Measurements from ENCODE around the gene AOC3.
"Not testable (repeated sequence)": the region's sequence is repeated elsewhere in the genome, so short reads cannot be mapped to it uniquely, and the experiment has no call there.

Gene AOC3

DNA sequence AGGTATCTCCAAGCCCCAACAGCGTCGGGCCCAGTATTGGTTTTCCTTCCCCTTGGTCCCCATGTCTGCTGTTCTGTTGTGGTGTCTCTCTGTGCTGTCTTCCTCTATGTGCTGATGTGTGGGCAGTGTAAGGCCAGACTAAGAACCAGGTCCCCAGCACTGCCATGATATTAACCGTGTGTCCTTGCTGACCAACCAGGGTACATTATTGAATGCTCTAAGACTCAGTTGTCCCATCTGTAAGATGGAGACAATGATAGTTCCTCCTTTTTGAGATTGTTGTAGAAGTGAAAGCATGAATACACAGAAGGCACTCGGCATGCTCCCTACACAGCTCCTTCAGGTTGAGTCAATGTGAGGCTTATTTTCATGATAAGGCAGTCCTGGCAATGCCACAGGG, 20.6 kb downstream of the AOC3 start:
- 97% methylated on average over 4 of the region's 4 CpGs for WGBS
- H3K4me1 ChIP-seq (ENCODE audit: insufficient read depth, low read length): no peaks in the 10 kb centered on the region
- H3K9ac ChIP-seq (ENCODE audit: low read depth, low read length): no peak overlapping the region
- no peaks in the 10 kb centered on the region for H3K36me3 ChIP-seq (ENCODE audit: insufficient read depth, low read length)
- no peak overlapping the region for H3K27ac ChIP-seq (ENCODE audit: low read depth, low read length)
- H3K27me3 ChIP-seq (ENCODE audit: insufficient read depth, low read length): no peaks in the 10 kb centered on the region
- H3K9me3 ChIP-seq (ENCODE audit: insufficient read depth, low read depth, low read length): peaks cover 9% of the 10 kb centered on the region; the same call in 1 of the 2 replicates
- H3K4me3 ChIP-seq (ENCODE audit: low read length): no peak overlapping the region

DNA sequence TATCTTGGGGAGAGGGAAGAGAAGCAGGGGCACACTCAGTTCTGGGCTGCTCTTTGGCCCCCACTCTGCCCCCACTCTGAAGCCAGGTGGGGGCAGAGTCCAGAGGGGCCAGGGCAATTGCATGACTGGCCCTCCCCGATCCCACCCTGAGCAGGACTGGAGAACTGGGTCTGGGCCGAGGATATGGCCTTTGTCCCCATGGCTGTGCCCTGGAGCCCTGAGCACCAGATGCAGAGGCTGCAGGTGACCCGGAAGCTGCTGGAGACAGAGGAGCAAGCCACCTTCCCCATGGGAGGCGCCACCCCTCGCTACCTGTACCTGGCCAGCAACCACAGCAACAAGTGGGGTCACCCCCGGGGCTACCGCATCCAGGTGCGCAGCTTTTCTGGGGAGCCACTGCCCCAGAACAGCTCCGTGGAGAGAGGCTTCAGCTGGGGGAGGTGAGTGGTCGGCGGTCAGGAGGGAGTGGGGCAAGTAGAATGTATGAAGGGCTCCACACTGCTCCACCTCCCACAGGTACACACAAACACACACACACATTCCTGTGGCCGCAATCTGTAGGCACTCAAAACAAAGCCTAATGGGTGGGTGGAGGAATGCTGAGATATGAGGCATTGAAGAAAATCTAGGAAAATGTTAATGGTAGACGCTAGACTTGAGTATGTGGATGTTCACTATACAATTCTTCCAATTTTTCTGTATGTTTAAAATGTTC, 21.4 kb downstream of the AOC3 start:
- H3K4me1 ChIP-seq (ENCODE audit: insufficient read depth, low read length): no peaks in the 10 kb centered on the region
- peaks cover 3% of the 10 kb centered on the region for H3K27me3 ChIP-seq (ENCODE audit: insufficient read depth, low read length)
- no peak overlapping the region for H3K27ac ChIP-seq (ENCODE audit: low read depth, low read length)
- H3K9ac ChIP-seq (ENCODE audit: low read depth, low read length): no peak overlapping the region
- H3K36me3 ChIP-seq (ENCODE audit: insufficient read depth, low read length): no peaks in the 10 kb centered on the region
- peaks cover 9% of the 10 kb centered on the region; the same call in 1 of the 2 replicates for H3K9me3 ChIP-seq (ENCODE audit: insufficient read depth, low read depth, low read length)
- no peak overlapping the region for H3K4me3 ChIP-seq (ENCODE audit: low read length)
- WGBS: 96% methylated on average over 10 of the region's 13 CpGs

DNA sequence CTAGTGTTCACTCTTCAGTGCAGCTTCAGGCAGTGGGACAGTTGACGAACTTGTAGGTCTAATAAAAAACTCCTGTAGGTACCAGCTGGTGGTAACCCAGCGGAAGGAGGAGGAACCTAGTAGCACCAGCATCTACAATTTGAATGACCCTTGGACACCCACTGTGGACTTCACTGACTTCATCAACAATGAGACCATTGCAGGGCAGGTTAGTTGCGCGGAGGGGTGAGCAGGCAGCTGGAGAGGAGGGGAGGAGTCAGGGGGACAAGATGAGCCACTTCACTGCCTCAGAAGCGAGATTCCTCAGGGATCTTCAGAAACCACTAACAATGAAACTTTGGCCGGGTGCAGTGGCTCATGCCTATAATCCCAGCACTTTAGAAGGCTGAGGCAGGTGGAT, 22.3 kb downstream of the AOC3 start:
- WGBS: 80% methylated on average over 6 of the region's 6 CpGs
- no peak overlapping the region for H3K27ac ChIP-seq (ENCODE audit: low read depth, low read length)
- H3K4me1 ChIP-seq (ENCODE audit: insufficient read depth, low read length): peaks cover 2% of the 10 kb centered on the region; the same call in 1 of the 2 replicates
- no peak overlapping the region for H3K9ac ChIP-seq (ENCODE audit: low read depth, low read length)
- H3K9me3 ChIP-seq (ENCODE audit: insufficient read depth, low read depth, low read length): peaks cover 9% of the 10 kb centered on the region; the same call in 1 of the 2 replicates
- peaks cover 9% of the 10 kb centered on the region for H3K27me3 ChIP-seq (ENCODE audit: insufficient read depth, low read length)
- no peak overlapping the region for H3K4me3 ChIP-seq (ENCODE audit: low read length)
- no peaks in the 10 kb centered on the region for H3K36me3 ChIP-seq (ENCODE audit: insufficient read depth, low read length)

DNA sequence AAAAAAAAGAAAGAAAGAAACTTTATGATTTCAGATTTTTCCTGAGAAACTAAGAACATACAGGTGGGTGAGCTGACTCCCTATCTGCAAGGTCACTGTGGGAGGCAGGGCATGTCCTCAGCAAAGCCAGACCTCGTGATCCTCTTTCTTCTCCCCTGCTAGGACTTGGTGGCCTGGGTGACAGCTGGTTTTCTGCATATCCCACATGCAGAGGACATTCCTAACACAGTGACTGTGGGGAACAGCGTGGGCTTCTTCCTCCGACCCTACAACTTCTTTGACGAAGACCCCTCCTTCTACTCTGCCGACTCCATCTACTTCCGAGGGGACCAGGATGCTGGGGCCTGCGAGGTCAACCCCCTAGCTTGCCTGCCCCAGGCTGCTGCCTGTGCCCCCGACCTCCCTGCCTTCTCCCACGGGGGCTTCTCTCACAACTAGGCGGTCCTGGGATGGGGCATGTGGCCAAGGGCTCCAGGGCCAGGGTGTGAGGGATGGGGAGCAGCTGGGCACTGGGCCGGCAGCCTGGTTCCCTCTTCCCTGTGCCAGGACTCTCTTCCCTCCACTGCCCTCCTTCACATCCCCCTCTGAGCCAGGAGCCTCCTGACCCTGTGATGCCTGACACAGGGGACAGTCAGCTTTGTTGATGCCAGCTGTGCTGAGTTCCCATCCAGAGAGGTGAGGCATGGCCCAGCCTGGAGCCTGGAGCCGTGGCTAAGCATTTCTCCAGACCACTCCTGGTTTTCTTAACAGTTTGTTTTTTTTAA, 23.1 kb downstream of the AOC3 start:
- H3K9ac ChIP-seq (ENCODE audit: low read depth, low read length); H3K27ac ChIP-seq (ENCODE audit: low read depth, low read length); H3K36me3 ChIP-seq (ENCODE audit: insufficient read depth, low read length); H3K4me3 ChIP-seq (ENCODE audit: low read length); H3K9me3 ChIP-seq (ENCODE audit: insufficient read depth, low read depth, low read length); H3K4me1 ChIP-seq (ENCODE audit: insufficient read depth, low read length): not testable (repeated sequence)
- 82% methylated on average over 5 of the region's 12 CpGs for WGBS
- peaks cover 16% of the 10 kb centered on the region for H3K27me3 ChIP-seq (ENCODE audit: insufficient read depth, low read length)

DNA sequence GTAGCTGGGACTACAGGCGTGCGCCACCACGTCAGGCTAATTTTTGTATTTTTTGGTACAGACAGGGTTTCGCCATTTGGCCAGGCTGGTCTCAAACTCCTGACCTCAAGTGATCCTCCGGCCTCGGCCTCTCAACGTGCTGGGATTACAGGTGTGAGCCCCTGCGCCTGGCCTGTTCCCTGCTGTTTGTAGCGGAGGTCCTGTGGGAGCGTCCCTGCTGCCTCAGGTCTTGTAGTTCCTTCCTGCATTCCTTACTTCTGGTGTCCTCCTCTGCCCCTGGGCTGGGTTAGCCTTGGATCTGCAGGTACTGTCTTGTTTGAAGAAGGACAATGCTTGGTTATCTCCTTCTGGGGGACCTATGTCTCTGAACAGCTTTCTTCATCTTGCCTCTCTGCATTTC, 26.0 kb downstream of the AOC3 start:
- Histone ChIP-seq H3K9ac (ENCODE audit: low read depth, low read length) (no peak overlapping the region), H3K27me3 (ENCODE audit: insufficient read depth, low read length) (peaks cover 16% of the 10 kb centered on the region), H3K4me3 (ENCODE audit: low read length) (no peak overlapping the region), H3K9me3 (ENCODE audit: insufficient read depth, low read depth, low read length) (no peaks in the 10 kb centered on the region), H3K4me1 (ENCODE audit: insufficient read depth, low read length) (peaks cover 4% of the 10 kb centered on the region; the same call in 1 of the 2 replicates), H3K27ac (ENCODE audit: low read depth, low read length) (no peak overlapping the region), H3K36me3 (ENCODE audit: insufficient read depth, low read length) (no peaks in the 10 kb centered on the region)
- 94% methylated on average over 10 of the region's 10 CpGs for WGBS

DNA sequence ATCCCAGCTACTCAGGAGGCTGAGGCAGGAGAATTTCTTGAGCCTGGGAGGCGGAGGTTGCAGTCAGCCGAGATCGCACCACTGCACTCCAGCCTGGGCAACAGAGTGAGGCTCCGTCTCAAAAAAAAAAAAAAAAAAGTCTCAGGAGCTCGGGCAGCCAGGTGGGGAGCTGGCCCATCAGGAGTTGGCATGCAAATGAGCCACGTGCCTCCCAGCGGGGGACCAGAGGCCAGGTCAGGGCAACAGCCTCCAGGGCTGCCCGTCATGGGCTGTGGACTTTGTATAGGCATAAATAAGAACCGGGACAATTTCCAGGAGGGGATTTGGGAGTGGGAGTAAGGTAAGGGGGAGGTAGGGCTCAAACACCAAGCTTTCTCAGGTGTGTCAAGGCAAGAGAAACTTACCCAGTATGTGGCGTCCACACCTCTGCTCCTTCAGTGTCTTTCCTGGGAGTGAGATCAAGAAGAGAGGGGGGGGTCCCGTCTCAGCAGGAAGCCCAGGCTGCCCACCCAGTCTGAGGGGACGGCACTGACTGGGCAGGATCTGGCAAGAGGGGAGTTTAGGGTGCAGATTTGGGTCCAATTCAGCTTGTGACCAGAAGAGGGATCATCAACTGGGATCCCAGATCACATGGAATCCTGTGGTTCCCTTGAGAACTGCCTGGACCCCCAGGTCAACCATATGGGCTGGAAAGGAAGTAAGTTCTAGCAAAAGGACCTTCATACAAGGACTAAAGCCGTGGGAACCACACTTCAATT, 27.3 kb downstream of the AOC3 start:
- no peak overlapping the region for H3K4me3 ChIP-seq (ENCODE audit: low read length)
- no peaks in the 10 kb centered on the region for H3K36me3 ChIP-seq (ENCODE audit: insufficient read depth, low read length)
- no peak overlapping the region for H3K9ac ChIP-seq (ENCODE audit: low read depth, low read length)
- H3K27ac ChIP-seq (ENCODE audit: low read depth, low read length): no peak overlapping the region
- H3K27me3 ChIP-seq (ENCODE audit: insufficient read depth, low read length): peaks cover 16% of the 10 kb centered on the region
- no peaks in the 10 kb centered on the region for H3K9me3 ChIP-seq (ENCODE audit: insufficient read depth, low read depth, low read length)
- WGBS: 31% methylated on average over 13 of the region's 13 CpGs
- peaks cover 4% of the 10 kb centered on the region; the same call in 1 of the 2 replicates for H3K4me1 ChIP-seq (ENCODE audit: insufficient read depth, low read length)

DNA sequence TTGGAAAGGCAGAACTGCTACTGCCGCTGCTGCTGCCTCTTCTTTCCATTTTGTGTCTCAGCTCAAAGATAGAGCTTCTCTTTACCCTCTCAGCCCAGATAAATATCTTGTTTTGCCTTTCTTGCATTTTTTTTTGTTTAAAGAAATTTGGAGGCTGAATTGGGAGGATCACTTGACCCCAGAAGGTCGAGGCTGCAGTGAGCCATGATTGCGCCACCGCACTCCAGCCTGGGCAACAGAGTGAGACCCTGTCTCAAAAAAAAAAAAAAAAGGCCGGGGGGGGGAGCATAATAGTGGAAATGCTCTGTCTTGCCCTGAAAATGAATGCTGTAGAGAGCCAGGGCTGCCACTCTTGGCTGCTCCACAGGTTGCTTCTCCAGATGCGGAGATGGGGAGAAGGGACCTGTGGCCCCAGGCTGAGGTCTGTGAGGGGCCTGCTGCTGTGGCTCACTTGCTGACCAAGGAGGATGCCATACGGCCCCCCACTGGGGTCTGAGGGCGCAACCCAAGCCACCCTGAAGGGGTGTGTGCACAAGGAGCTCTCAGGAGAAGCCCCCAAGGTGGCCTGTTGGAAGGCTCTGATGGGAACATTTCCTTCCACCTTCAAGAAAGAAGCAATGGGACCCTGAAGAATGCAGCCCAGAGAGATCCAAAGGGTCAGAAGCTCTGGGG, 28.1 kb downstream of the AOC3 start:
- Histone ChIP-seq H3K27me3 (ENCODE audit: insufficient read depth, low read length) (peaks cover 16% of the 10 kb centered on the region), H3K9ac (ENCODE audit: low read depth, low read length) (no peak overlapping the region), H3K4me1 (ENCODE audit: insufficient read depth, low read length) (peaks cover 6% of the 10 kb centered on the region), H3K36me3 (ENCODE audit: insufficient read depth, low read length) (no peaks in the 10 kb centered on the region), H3K27ac (ENCODE audit: low read depth, low read length) (no peak overlapping the region), H3K9me3 (ENCODE audit: insufficient read depth, low read depth, low read length) (no peaks in the 10 kb centered on the region), H3K4me3 (ENCODE audit: low read length) (no peak overlapping the region)
- WGBS: 92% methylated on average over 8 of the region's 8 CpGs

DNA sequence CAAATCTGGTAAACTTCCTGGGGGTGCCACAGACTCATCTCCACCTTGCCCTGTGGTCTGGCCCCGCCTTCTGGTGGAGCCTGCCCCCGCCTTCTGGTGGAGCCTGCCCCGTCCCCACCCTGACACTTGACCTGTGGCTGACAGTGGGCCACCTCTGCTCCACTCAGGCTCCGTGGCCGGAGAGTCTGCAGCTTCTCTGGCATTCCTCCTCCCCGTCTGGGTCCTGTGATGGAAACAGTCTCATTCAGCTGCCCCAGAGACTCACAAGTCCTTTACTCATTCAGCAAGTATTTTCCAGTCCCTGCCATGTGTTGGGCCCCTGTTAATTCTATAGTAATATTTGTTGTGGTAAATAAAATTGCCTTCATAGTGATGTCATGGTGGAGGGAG, 28.6 kb downstream of the AOC3 start:
- Histone ChIP-seq H3K4me1 (ENCODE audit: insufficient read depth, low read length) (peaks cover 6% of the 10 kb centered on the region), H3K27ac (ENCODE audit: low read depth, low read length) (no peak overlapping the region), H3K27me3 (ENCODE audit: insufficient read depth, low read length) (peaks cover 16% of the 10 kb centered on the region), H3K9ac (ENCODE audit: low read depth, low read length) (no peak overlapping the region), H3K4me3 (ENCODE audit: low read length) (no peak overlapping the region), H3K9me3 (ENCODE audit: insufficient read depth, low read depth, low read length) (no peaks in the 10 kb centered on the region), H3K36me3 (ENCODE audit: insufficient read depth, low read length) (no peaks in the 10 kb centered on the region)
- 75% methylated on average over 6 of the region's 6 CpGs for WGBS

DNA sequence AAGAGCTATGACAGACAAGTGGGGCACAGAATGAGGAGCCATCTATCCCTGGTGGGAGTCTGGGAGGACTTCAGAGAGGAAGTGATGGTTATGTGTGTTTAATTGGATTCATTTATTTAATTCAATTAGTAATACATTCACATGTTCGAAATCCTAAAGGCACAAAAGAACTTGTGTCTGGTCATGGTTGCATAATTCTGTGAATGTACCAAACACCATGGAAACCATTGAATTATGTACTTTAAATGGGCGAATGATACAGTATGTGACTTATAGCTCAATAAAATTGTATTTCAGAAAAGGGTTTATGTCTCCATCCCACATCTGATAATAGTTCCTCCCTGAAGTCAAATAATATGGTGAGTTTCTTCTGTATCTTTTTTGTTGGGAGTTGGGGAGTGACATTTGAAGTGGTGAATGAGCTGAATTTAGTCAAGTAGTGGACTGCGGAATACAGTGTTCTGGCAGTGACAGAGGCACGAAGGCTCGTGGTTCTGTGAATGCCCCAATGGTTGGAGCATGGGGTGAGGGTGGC, 29.8 kb downstream of the AOC3 start:
- H3K36me3 ChIP-seq (ENCODE audit: insufficient read depth, low read length): no peaks in the 10 kb centered on the region
- H3K9me3 ChIP-seq (ENCODE audit: insufficient read depth, low read depth, low read length): no peaks in the 10 kb centered on the region
- no peak overlapping the region for H3K27ac ChIP-seq (ENCODE audit: low read depth, low read length)
- peaks cover 16% of the 10 kb centered on the region for H3K27me3 ChIP-seq (ENCODE audit: insufficient read depth, low read length)
- H3K4me1 ChIP-seq (ENCODE audit: insufficient read depth, low read length): peaks cover 6% of the 10 kb centered on the region
- 89% methylated on average over 5 of the region's 5 CpGs for WGBS
- H3K9ac ChIP-seq (ENCODE audit: low read depth, low read length): no peak overlapping the region
- no peak overlapping the region for H3K4me3 ChIP-seq (ENCODE audit: low read length)

DNA sequence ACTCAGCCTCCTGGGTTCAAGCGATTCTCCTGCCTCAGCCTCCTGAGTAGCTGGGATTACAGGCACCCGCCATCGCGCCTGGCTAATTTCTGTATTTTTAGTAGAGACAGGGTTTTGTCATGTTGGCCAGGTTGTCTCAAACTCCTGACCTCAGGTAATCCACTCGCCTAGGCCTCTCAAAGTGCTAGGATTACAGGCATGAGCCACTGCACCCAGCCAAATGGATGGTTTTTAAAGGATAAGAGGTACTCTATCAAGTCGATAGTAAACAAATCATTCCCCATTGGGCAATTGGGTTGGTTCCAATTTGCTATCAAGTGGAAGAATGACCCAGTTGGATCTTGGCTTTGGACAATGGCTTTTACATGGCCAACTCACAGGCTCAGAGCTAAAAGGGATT, 30.7 kb downstream of the AOC3 start:
- not testable (repeated sequence) for H3K9ac ChIP-seq (ENCODE audit: low read depth, low read length); H3K4me1 ChIP-seq (ENCODE audit: insufficient read depth, low read length); H3K27ac ChIP-seq (ENCODE audit: low read depth, low read length); H3K9me3 ChIP-seq (ENCODE audit: insufficient read depth, low read depth, low read length); H3K4me3 ChIP-seq (ENCODE audit: low read length); H3K36me3 ChIP-seq (ENCODE audit: insufficient read depth, low read length)
- peaks cover 16% of the 10 kb centered on the region for H3K27me3 ChIP-seq (ENCODE audit: insufficient read depth, low read length)
- 95% methylated on average over 6 of the region's 6 CpGs for WGBS
